Hepatocyte (in vitro differentiated cells): ENCODE results near the gene RTN4IP1. TPM values are rescaled to one million over a fixed set of nuclear protein-coding genes. Genes with fewer than 3 reads are reported as not detected.

Experiments used
- DNase-seq: peaks from one replicate; pipeline ENCODE4 v3.0.0-alpha.2; 2016; ENCODE audit warnings: low spot score
- H2AFZ ChIP-seq: fragments of 200-600 bp; sonication (generic); 2 replicates; pipeline ENCODE4 v1.6.0; 2016; ENCODE audit warnings: antibody characterized with exemption, mild to moderate bottlenecking
- H3K27ac ChIP-seq: fragments of 200-600 bp; sonication (generic); 2 replicates; pipeline ENCODE4 v1.5.1; 2016; ENCODE audit warnings: mild to moderate bottlenecking
- H3K27me3 ChIP-seq: fragments of 200-600 bp; sonication (generic); 2 replicates; pipeline ENCODE4 v1.6.1; 2016
- H3K36me3 ChIP-seq: fragments of 200-600 bp; sonication (generic); replicated peaks from 2 replicates; pipeline ENCODE4 v1.5.1; 2016; ENCODE audit warnings: low read depth; ENCODE audit not compliant: insufficient read depth
- H3K4me1 ChIP-seq: fragments of 200-600 bp; sonication (generic); 2 replicates; pipeline ENCODE4 v1.5.1; 2016; ENCODE audit warnings: mild to moderate bottlenecking, moderate library complexity; ENCODE audit not compliant: insufficient read depth
- H3K4me2 ChIP-seq: fragments of 200-600 bp; sonication (generic); 2 replicates; pipeline ENCODE4 v1.6.0; 2016
- H3K4me3 ChIP-seq: fragments of 200-600 bp; sonication (generic); 2 replicates; pipeline ENCODE4 v1.5.1; 2016; ENCODE audit warnings: mild to moderate bottlenecking
- H3K79me2 ChIP-seq: fragments of 200-600 bp; sonication (generic); 2 replicates; pipeline ENCODE4 v1.6.0; 2017; ENCODE audit warnings: mild to moderate bottlenecking
- H3K9me2 ChIP-seq: fragments of 200-600 bp; sonication (generic); replicated peaks from 2 replicates; pipeline ENCODE4 v1.6.0; 2017; ENCODE audit warnings: mild to moderate bottlenecking; ENCODE audit not compliant: insufficient read depth
- H3K9me3 ChIP-seq: fragments of 200-600 bp; sonication (generic); 2 replicates; pipeline ENCODE4 v1.5.1; 2016; ENCODE audit warnings: low read depth, mild to moderate bottlenecking
- H4K20me1 ChIP-seq: fragments of 200-600 bp; sonication (generic); 2 replicates; pipeline ENCODE4 v1.6.0; 2016; ENCODE audit warnings: mild to moderate bottlenecking; ENCODE audit not compliant: insufficient read depth, poor library complexity, severe bottlenecking
- EZH2 ChIP-seq: fragments of 200-600 bp; sonication (generic); IDR thresholded peaks from 2 replicates; pipeline ENCODE4 v1.6.1; 2016; ENCODE audit warnings: antibody characterized with exemption, mild to moderate bottlenecking, borderline replicate concordance
- EZH2phosphoT487 ChIP-seq: fragments of 200-600 bp; sonication (generic); IDR thresholded peaks from one replicate; pipeline ENCODE4 v1.6.1; 2018; ENCODE audit warnings: antibody characterized with exemption, mild to moderate bottlenecking, low read depth, moderate library complexity; ENCODE audit not compliant: unreplicated experiment, severe bottlenecking
- WGBS: methylation state at CpG from one replicate; pipeline ENCODE4 v1.1.6; 2016; ENCODE audit warnings: low lambda C conversion rate; ENCODE audit errors: missing lambda C conversion rate; 5-methylcytosine and 5-hydroxymethylcytosine counted together
- polyA plus RNA-seq: library from polyadenylated mRNA; unstranded; fragments of >200 nt; fragmentation: Nextera tagmentation; extraction: Ambion mirVana; gene quantifications from 2 replicates; pipeline ENCODE4 v1.2.1, GENCODE V29; 2016
- total RNA-seq: library from RNA; depleted of rRNA; stranded (reverse); fragments of >200 nt; gene quantifications from 2 replicates; pipeline ENCODE4 v1.2.3, GENCODE V29; 2014
- TF ChIP-seq, protein P1 (sequence below): fragments of 200-600 bp; sonication (generic); IDR thresholded peaks from 2 replicates; pipeline ENCODE4 v1.5.1; 2016; ENCODE audit warnings: antibody characterized with exemption, mild to moderate bottlenecking; ENCODE audit not compliant: poor library complexity

The RTN4IP1 gene
- total and polyA plus RNA-seq, 2 experiments from 2014 or later = 4.9 to 6.2 TPM

DNA sequence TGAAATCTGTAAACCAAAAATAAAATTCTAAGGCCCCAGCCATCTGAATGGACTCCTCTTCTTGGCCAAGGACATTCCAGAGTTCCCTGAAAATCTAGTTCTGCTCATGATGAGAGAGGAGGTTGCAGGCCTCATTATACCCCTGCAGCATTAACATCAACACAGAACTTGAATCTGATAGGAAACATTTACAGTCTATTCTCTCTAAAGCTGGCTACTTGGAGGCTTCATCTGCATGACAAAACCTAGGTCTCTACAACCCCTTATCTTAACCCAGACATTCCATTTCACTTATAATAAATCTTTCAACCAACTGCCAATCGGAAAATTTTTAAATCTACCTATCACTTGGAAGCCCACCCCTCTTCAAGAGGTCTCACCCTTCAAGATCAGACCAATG, 15.7 kb downstream of the RTN4IP1 start:
- H3K4me2 ChIP-seq = no peak overlapping the region
- 81% methylated on average over 1 of the region's 1 CpG for WGBS

DNA sequence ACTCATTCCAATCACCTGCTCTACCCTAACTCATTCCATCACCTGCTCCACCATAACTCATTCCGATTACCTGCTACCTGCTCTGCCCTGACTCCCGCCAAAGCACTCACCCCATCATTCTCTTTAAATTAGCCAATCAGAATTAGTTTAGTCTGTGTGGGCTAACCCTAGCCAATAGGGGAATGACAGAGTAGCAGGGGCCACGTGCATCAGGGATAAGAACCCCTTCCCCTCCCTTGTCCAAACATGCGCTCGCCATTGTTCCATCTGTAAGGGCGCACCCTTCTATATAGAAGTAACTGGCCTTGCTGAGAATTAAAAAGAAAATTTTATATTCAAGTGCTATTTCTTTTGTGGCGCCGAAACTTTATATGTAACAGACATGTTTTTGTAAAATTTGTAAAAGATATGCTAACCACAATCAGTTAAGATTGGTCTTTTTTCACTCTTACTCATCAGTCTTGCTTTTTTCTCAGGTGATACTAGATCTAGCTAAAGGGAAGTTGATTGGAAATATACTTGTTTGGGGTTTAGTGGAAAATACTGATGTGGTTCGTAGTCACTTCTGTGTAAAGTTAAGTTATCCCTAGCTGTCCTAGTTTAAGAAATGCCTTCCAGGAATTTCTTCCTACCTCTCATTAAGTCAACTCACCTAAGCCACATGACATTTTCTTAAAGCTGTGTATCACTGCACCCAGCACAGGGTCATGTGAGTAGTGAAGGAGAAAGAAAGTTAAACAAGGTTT, 16.5 kb downstream of the RTN4IP1 start:
- no peaks in the 10 kb centered on the region for H3K9me2 ChIP-seq
- TF ChIP-seq EZH2phosphoT487 (no peak), EZH2 (no peak)
- TF ChIP-seq, protein P1, sequence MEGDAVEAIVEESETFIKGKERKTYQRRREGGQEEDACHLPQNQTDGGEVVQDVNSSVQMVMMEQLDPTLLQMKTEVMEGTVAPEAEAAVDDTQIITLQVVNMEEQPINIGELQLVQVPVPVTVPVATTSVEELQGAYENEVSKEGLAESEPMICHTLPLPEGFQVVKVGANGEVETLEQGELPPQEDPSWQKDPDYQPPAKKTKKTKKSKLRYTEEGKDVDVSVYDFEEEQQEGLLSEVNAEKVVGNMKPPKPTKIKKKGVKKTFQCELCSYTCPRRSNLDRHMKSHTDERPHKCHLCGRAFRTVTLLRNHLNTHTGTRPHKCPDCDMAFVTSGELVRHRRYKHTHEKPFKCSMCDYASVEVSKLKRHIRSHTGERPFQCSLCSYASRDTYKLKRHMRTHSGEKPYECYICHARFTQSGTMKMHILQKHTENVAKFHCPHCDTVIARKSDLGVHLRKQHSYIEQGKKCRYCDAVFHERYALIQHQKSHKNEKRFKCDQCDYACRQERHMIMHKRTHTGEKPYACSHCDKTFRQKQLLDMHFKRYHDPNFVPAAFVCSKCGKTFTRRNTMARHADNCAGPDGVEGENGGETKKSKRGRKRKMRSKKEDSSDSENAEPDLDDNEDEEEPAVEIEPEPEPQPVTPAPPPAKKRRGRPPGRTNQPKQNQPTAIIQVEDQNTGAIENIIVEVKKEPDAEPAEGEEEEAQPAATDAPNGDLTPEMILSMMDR = no peak
- no peaks in the 10 kb centered on the region for H3K27me3 ChIP-seq
- H3K27ac ChIP-seq = no peak overlapping the region
- H3K79me2 ChIP-seq = no peaks in the 10 kb centered on the region
- no peak overlapping the region for H3K4me3 ChIP-seq
- peaks cover 4% of the 10 kb centered on the region for H3K4me1 ChIP-seq
- 92% methylated on average over 9 of the region's 9 CpGs for WGBS
- H3K36me3 ChIP-seq = no peaks in the 10 kb centered on the region
- no peaks in the 10 kb centered on the region for H4K20me1 ChIP-seq
- no peak overlapping the region for H2AFZ ChIP-seq
- no peak for DNase-seq
- H3K9me3 ChIP-seq = no peaks in the 10 kb centered on the region
- no peak overlapping the region for H3K4me2 ChIP-seq

More for the DNA sequence above, 15.7 kb downstream of the RTN4IP1 start:
- Histone ChIP-seq H3K4me3 (no peak overlapping the region), H3K27me3 (no peaks in the 10 kb centered on the region), H3K27ac (no peak overlapping the region), H3K79me2 (no peaks in the 10 kb centered on the region), H3K4me1 (peaks cover 4% of the 10 kb centered on the region), H3K9me3 (no peaks in the 10 kb centered on the region), H3K36me3 (no peaks in the 10 kb centered on the region), H3K9me2 (no peaks in the 10 kb centered on the region), H2AFZ (no peak overlapping the region), H4K20me1 (no peaks in the 10 kb centered on the region)
- no peak for DNase-seq
- TF ChIP-seq EZH2phosphoT487 = no peak
- TF ChIP-seq EZH2 = no peak
- TF ChIP-seq, protein P1 = no peak

DNA sequence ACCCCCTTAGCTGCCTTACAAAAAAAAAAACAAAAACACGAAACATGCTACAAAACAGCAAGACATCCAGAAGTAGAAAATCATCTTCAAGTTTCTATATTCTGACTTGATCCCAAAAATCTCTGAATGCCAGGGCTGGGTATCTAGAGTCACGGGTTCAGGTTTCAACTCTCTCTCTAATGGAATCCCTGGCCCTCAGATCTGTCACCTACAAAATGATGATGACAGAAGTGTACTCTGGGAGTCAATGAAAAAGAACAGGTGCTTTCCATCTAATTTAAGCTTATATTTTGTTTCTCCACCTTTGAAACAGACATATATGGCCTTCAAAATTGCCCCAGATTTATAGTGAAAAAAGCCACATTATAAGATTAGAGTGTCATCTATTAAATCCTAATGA, 18.3 kb downstream of the RTN4IP1 start:
- no peaks in the 10 kb centered on the region for H4K20me1 ChIP-seq
- no peaks in the 10 kb centered on the region for H3K9me3 ChIP-seq
- no peak overlapping the region for H3K27ac ChIP-seq
- H3K9me2 ChIP-seq = no peaks in the 10 kb centered on the region
- H3K4me3 ChIP-seq = no peak overlapping the region
- DNase-seq = no peak
- no peak for TF ChIP-seq EZH2
- TF ChIP-seq, protein P1 = no peak
- H3K36me3 ChIP-seq = no peaks in the 10 kb centered on the region
- no peaks in the 10 kb centered on the region for H3K79me2 ChIP-seq
- no peaks in the 10 kb centered on the region for H3K4me1 ChIP-seq
- H2AFZ ChIP-seq = no peak overlapping the region
- no peaks in the 10 kb centered on the region for H3K27me3 ChIP-seq
- H3K4me2 ChIP-seq = no peak overlapping the region
- 95% methylated on average over 2 of the region's 2 CpGs for WGBS
